ENCODE results near the gene ASTL. TPM values are rescaled to one million over a fixed set of nuclear protein-coding genes. Genes with fewer than 3 reads are reported as not detected.

Gene ASTL
- total and polyA plus RNA-seq, 8 donors = 0.08 TPM; not detected in 7

DNA sequence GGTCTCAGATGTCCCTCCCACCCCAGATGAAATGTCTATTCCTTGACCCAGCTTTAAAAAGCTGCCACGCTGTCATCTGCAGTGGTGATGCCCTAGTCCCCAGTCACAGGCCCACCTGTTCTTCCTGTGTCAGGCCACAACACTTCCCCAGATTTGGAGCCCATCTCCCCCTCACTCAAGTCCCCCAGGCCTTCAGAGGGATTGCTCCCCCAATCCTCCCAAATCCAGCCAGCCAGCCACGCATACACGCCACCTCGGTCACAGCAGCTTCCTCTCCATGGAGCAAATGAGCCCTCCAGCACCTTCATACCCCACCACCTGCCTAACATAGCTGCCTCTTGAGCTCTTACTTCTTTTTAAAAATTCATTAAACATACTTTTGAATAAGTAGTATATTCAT lies 7.8 kb downstream of the ASTL start:
- H3K9me3 ChIP-seq = no peaks in the 10 kb centered on the region
- no peak overlapping the region for H3K4me3 ChIP-seq
- no peak overlapping the region for H3K27ac ChIP-seq
- H3K4me1 ChIP-seq = no peaks in the 10 kb centered on the region
- TF ChIP-seq EP300 (IDR thresholded peaks at IDR 0.05) (no peak), POLR2AphosphoS5 (IDR thresholded peaks at IDR 0.05) (no peak), POLR2A (IDR thresholded peaks at IDR 0.05) (no peak)
- TF ChIP-seq, protein P1, sequence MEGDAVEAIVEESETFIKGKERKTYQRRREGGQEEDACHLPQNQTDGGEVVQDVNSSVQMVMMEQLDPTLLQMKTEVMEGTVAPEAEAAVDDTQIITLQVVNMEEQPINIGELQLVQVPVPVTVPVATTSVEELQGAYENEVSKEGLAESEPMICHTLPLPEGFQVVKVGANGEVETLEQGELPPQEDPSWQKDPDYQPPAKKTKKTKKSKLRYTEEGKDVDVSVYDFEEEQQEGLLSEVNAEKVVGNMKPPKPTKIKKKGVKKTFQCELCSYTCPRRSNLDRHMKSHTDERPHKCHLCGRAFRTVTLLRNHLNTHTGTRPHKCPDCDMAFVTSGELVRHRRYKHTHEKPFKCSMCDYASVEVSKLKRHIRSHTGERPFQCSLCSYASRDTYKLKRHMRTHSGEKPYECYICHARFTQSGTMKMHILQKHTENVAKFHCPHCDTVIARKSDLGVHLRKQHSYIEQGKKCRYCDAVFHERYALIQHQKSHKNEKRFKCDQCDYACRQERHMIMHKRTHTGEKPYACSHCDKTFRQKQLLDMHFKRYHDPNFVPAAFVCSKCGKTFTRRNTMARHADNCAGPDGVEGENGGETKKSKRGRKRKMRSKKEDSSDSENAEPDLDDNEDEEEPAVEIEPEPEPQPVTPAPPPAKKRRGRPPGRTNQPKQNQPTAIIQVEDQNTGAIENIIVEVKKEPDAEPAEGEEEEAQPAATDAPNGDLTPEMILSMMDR (IDR thresholded peaks at IDR 0.05) = no peak
- no peak for DNase-seq
- WGBS, 5 donors = 90 to 94% (median 92%) methylated on average over 4 of the region's 4 CpGs
- H3K27me3 ChIP-seq = peaks cover 0 to under 1% (median 0%) of the 10 kb centered on the region in 3 donors
- intact Hi-C loops (cut with DNase I; ENCODE audit: low total_unique reads) = no loop called here
- no peaks in the 10 kb centered on the region for H3K36me3 ChIP-seq

DNA sequence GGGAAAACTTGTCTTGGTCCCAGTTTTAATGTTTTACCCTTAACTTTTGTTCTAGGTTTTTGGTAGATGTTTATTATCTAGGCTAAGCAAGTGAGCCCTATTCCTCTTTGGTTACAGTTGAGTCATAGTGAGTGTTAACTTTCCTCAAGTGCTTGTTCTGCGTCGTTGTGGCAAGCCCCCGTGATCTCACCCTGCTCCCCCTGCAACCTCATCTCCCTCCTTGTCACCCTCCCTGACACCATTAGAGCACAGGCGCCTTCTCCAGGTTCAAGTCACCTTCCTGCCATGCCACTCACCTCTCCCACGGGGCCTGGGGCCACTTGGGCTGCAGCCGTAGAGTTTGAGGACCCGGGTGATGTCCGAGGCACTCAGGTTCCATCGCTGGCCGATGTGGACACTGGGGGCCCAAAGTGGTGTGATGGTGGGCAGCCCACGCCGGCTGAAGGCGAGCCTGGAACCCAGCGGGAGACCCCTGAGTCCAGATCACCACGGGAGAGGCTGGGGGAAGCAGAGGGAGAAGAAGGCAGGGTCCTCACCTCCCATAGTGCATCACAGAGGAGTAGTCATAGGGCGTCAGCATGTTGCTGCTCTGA lies 8.7 kb downstream of the ASTL start:
- Histone ChIP-seq H3K36me3 (no peaks in the 10 kb centered on the region), H3K27me3 (no peaks in the 10 kb centered on the region), H3K4me1 (no peaks in the 10 kb centered on the region), H3K27ac (no peak overlapping the region), H3K4me3 (no peak overlapping the region), H3K9me3 (no peaks in the 10 kb centered on the region)
- 82 to 90% (median 86%) methylated on average over 16 of the region's 16 CpGs for WGBS, 5 donors
- intact Hi-C loops (cut with DNase I; ENCODE audit: low total_unique reads) = no loop called here
- no peak for DNase-seq
- TF ChIP-seq, protein P1 (IDR thresholded peaks at IDR 0.05) = no peak
- TF ChIP-seq POLR2A (IDR thresholded peaks at IDR 0.05) = no peak
- TF ChIP-seq POLR2AphosphoS5 (IDR thresholded peaks at IDR 0.05) = no peak

DNA sequence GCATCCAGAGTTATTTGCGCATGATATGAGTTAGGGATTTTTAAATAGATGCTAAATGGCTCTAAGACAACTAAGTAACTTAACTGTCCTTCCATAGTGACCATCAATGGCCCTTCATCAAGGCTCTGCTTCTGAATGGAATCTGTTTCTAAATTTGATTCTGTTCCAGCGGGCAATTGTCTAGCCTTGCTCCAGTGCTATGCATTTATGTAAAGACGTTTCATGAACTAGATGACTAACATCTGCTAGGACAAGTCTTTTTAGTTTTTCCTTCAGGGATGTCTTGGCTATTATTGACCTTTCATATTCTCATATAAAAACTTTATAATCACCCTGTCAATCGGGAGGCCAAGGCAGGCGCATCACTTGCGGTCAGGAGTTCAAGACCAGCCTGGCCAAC lies 9.8 kb downstream of the ASTL start:
- TF ChIP-seq POLR2AphosphoS5 (IDR thresholded peaks at IDR 0.05) (no peak), POLR2A (IDR thresholded peaks at IDR 0.05) (no peak), EP300 (IDR thresholded peaks at IDR 0.05) (no peak)
- TF ChIP-seq, protein P1 (IDR thresholded peaks at IDR 0.05) = no peak
- WGBS, 5 donors = 88 to 91% (median 88%) methylated on average over 6 of the region's 6 CpGs
- H3K4me3 ChIP-seq = no peak overlapping the region
- intact Hi-C loops (cut with DNase I; ENCODE audit: low total_unique reads) = no loop called here
- no peak for DNase-seq
- H3K4me1 ChIP-seq = no peaks in the 10 kb centered on the region
- H3K27ac ChIP-seq = no peak overlapping the region
- H3K27me3 ChIP-seq = peaks cover 0 to 1% (median 0%) of the 10 kb centered on the region in 3 donors
- no peaks in the 10 kb centered on the region for H3K36me3 ChIP-seq
- no peaks in the 10 kb centered on the region for H3K9me3 ChIP-seq

DNA sequence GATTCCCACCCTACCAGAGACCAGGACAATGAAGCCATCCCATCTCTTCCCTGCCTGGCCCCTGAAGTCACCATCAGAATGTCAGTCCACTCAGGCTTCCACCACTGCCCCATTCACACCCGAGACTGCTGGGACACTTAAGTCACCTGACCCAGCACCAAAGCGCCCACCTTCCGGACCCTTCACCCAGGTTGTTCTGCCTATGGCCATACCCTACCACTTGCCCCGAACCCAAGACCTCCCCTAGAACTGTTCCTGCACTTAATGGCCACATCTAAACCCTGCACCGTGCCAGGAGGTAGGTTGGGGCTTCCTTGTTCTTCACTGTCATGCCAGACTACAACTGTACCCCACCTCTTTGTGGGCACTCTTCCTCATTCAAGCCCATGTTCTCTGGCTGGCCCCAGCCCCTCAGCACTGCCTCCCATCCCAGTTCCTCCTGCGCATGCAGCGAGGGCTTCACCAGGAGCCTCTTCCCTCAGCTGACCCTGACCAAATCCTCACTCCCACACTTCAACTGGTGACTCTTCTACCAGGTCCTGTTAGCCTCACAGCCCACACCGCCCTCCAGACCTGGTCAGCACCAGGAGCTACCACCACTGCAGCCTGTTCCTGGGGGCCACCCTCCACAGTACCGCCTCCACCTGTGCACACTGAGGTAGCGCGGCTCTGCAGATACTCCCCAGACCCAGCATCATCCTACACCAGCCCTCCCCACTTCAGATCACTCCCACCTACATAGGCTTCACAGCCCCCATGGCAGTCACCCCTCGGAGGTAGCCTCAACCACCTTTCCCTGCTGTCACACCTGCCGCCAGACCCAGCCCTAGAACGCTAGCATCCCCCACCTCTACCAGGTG lies 13.7 kb downstream of the ASTL start:
- intact Hi-C loops (cut with DNase I; ENCODE audit: low total_unique reads) = no loop called here
- 90 to 95% (median 94%) methylated on average over 14 of the region's 14 CpGs for WGBS, 5 donors

More for the DNA sequence above, 13.7 kb downstream of the ASTL start:
- Histone ChIP-seq H3K4me1 (no peaks in the 10 kb centered on the region), H3K27me3 (peaks cover 0 to 40% (median 0%) of the 10 kb centered on the region in 3 donors), H3K9me3 (no peaks in the 10 kb centered on the region), H3K36me3 (no peaks in the 10 kb centered on the region), H3K27ac (no peak overlapping the region), H3K4me3 (no peak overlapping the region)
- TF ChIP-seq EP300 (IDR thresholded peaks at IDR 0.05) (no peak), POLR2A (IDR thresholded peaks at IDR 0.05) (no peak), POLR2AphosphoS5 (IDR thresholded peaks at IDR 0.05) (no peak)
- TF ChIP-seq, protein P1 (IDR thresholded peaks at IDR 0.05) = no peak
- DNase-seq = no peak
